ENCODE measurements around the gene CBX1.

Gene CBX1

GRCh38 chr17:48064638-48065037 is 36.6 kb downstream of the CBX1 start:
- H3K4me1 ChIP-seq (ENCODE audit: control insufficient read depth in 1 of 2, insufficient read depth in 2 of 2, low read length in 2 of 2), result no peaks in the 10 kb centered on the region
- no peak overlapping the region for H3K27ac ChIP-seq (ENCODE audit: low read depth, low read length)
- H3K4me3 ChIP-seq (ENCODE audit: low read depth in 1 of 2, low read length in 2 of 2), result no peak overlapping the region
- H3K27me3 ChIP-seq (ENCODE audit: control insufficient read depth in 1 of 2, insufficient read depth in 2 of 2, low read length in 2 of 2), result no peaks in the 10 kb centered on the region
- no peaks in the 10 kb centered on the region for H3K9me3 ChIP-seq (ENCODE audit: control insufficient read depth in 1 of 2, low read length in 2 of 2)
- H3K36me3 ChIP-seq (ENCODE audit: control insufficient read depth in 1 of 2, insufficient read depth in 2 of 2, low read length in 2 of 2), result peaks cover 29 to 69% of the 10 kb centered on the region in 2 donors
- no peak overlapping the region for H3K9ac ChIP-seq (ENCODE audit: low read depth in 1 of 2, low read length in 2 of 2)

- Histone ChIP-seq H3K4me1 (ENCODE audit: control insufficient read depth in 1 of 2, insufficient read depth in 2 of 2, low read length in 2 of 2) (peaks cover 0 to 3% of the 10 kb centered on the region in 2 donors), H3K27me3 (ENCODE audit: control insufficient read depth in 1 of 2, insufficient read depth in 2 of 2, low read length in 2 of 2) (no peaks in the 10 kb centered on the region), H3K27ac (ENCODE audit: low read depth, low read length) (no peak overlapping the region), H3K9ac (ENCODE audit: low read depth in 1 of 2, low read length in 2 of 2) (no peak overlapping the region), H3K36me3 (ENCODE audit: control insufficient read depth in 1 of 2, insufficient read depth in 2 of 2, low read length in 2 of 2) (peaks cover 48 to 85% of the 10 kb centered on the region in 2 donors), H3K4me3 (ENCODE audit: low read depth in 1 of 2, low read length in 2 of 2) (no peak overlapping the region), H3K9me3 (ENCODE audit: control insufficient read depth in 1 of 2, low read length in 2 of 2) (no peaks in the 10 kb centered on the region)
Measured at GRCh38 chr17:48062273-48062672, 39.0 kb downstream of the CBX1 start.

DNA sequence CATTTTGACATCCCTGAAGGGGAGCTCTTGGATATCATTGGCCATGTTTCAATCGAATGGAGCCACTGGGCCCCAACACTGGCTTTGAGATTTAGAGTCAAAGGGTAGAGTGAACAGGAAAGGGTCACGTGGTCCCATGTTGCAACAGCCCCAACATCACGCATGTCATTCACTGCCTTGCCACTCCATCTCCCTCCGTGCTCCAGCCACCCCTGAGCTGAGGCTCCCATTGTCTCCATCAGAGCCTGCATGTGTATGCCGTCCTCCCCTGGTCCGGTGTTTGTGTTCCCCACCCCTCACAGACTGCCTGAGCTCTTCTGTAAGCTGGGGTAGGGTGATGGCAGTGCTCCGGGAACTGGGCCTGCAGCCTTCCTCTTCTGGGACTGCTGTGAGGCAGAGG is 41.0 kb downstream of the CBX1 start:
- Histone ChIP-seq H3K27ac (ENCODE audit: low read depth, low read length) (no peak overlapping the region), H3K9ac (ENCODE audit: low read depth in 1 of 2, low read length in 2 of 2) (no peak overlapping the region), H3K9me3 (ENCODE audit: control insufficient read depth in 1 of 2, low read length in 2 of 2) (no peaks in the 10 kb centered on the region), H3K4me1 (ENCODE audit: control insufficient read depth in 1 of 2, insufficient read depth in 2 of 2, low read length in 2 of 2) (peaks cover 4 to 13% of the 10 kb centered on the region in 2 donors), H3K4me3 (ENCODE audit: low read depth in 1 of 2, low read length in 2 of 2) (no peak overlapping the region), H3K36me3 (ENCODE audit: control insufficient read depth in 1 of 2, insufficient read depth in 2 of 2, low read length in 2 of 2) (peaks cover 55 to 91% of the 10 kb centered on the region in 2 donors), H3K27me3 (ENCODE audit: control insufficient read depth in 1 of 2, insufficient read depth in 2 of 2, low read length in 2 of 2) (no peaks in the 10 kb centered on the region)

DNA sequence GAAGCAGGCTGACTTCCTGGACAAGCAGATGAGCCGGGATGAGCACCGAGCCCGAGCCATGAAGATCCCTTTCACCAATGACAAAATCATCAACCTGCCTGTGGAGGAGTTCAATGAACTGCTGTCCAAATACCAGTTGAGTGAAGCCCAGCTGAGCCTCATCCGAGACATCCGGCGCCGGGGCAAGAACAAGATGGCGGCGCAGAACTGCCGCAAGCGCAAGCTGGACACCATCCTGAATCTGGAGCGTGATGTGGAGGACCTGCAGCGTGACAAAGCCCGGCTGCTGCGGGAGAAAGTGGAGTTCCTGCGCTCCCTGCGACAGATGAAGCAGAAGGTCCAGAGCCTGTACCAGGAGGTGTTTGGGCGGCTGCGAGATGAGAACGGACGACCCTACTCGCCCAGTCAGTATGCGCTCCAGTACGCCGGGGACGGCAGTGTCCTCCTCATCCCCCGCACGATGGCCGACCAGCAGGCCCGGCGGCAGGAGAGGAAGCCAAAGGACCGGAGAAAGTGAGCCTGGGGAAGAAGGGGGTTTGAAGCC is 42.1 kb downstream of the CBX1 start:
- H3K36me3 ChIP-seq (ENCODE audit: control insufficient read depth in 1 of 2, insufficient read depth in 2 of 2, low read length in 2 of 2), result peaks cover 51 to 84% of the 10 kb centered on the region in 2 donors
- H3K9me3 ChIP-seq (ENCODE audit: control insufficient read depth in 1 of 2, low read length in 2 of 2), result no peaks in the 10 kb centered on the region
- H3K27me3 ChIP-seq (ENCODE audit: control insufficient read depth in 1 of 2, insufficient read depth in 2 of 2, low read length in 2 of 2), result no peaks in the 10 kb centered on the region
- no peak overlapping the region for H3K27ac ChIP-seq (ENCODE audit: low read depth, low read length)
- no peak overlapping the region for H3K9ac ChIP-seq (ENCODE audit: low read depth in 1 of 2, low read length in 2 of 2)
- H3K4me1 ChIP-seq (ENCODE audit: control insufficient read depth in 1 of 2, insufficient read depth in 2 of 2, low read length in 2 of 2), result peaks cover 13 to 22% of the 10 kb centered on the region in 2 donors
- no peak overlapping the region for H3K4me3 ChIP-seq (ENCODE audit: low read depth in 1 of 2, low read length in 2 of 2)

GRCh38 chr17:48058393-48059124 is 42.7 kb downstream of the CBX1 start:
- Histone ChIP-seq H3K27me3 (ENCODE audit: control insufficient read depth in 1 of 2, insufficient read depth in 2 of 2, low read length in 2 of 2) (no peaks in the 10 kb centered on the region), H3K9me3 (ENCODE audit: control insufficient read depth in 1 of 2, low read length in 2 of 2) (no peaks in the 10 kb centered on the region), H3K4me1 (ENCODE audit: control insufficient read depth in 1 of 2, insufficient read depth in 2 of 2, low read length in 2 of 2) (peaks cover 19 to 28% of the 10 kb centered on the region in 2 donors), H3K9ac (ENCODE audit: low read depth in 1 of 2, low read length in 2 of 2) (no peak overlapping the region), H3K4me3 (ENCODE audit: low read depth in 1 of 2, low read length in 2 of 2) (no peak overlapping the region), H3K36me3 (ENCODE audit: control insufficient read depth in 1 of 2, insufficient read depth in 2 of 2, low read length in 2 of 2) (peaks cover 57 to 87% of the 10 kb centered on the region in 2 donors), H3K27ac (ENCODE audit: low read depth, low read length) (no peak overlapping the region)

DNA sequence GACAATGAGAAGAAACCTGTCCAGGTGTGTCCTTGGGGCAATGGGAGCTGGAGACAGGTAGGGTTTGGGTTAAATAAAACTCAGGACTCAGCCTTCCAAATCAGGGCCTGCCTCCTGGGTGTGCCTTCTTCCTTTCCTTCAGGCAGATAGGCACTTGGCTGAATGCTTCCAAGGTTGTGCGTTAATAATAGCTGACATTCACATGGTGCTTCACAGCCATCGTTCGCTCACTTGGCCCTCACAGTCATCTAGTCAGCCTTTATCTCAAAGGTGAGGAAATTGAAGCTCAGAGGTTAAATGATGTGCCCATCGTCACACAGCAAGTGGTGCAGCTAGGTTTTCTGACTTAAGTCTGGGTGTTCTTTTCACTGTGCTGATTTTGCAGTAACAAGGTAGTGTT is 43.7 kb downstream of the CBX1 start:
- Histone ChIP-seq H3K9me3 (ENCODE audit: control insufficient read depth in 1 of 2, low read length in 2 of 2) (no peaks in the 10 kb centered on the region), H3K27me3 (ENCODE audit: control insufficient read depth in 1 of 2, insufficient read depth in 2 of 2, low read length in 2 of 2) (no peaks in the 10 kb centered on the region), H3K4me3 (ENCODE audit: low read depth in 1 of 2, low read length in 2 of 2) (no peak overlapping the region), H3K36me3 (ENCODE audit: control insufficient read depth in 1 of 2, insufficient read depth in 2 of 2, low read length in 2 of 2) (peaks cover 66 to 86% of the 10 kb centered on the region in 2 donors), H3K27ac (ENCODE audit: low read depth, low read length) (no peak overlapping the region), H3K9ac (ENCODE audit: low read depth in 1 of 2, low read length in 2 of 2) (no peak overlapping the region), H3K4me1 (ENCODE audit: control insufficient read depth in 1 of 2, insufficient read depth in 2 of 2, low read length in 2 of 2) (peaks cover 28 to 37% of the 10 kb centered on the region in 2 donors)

DNA sequence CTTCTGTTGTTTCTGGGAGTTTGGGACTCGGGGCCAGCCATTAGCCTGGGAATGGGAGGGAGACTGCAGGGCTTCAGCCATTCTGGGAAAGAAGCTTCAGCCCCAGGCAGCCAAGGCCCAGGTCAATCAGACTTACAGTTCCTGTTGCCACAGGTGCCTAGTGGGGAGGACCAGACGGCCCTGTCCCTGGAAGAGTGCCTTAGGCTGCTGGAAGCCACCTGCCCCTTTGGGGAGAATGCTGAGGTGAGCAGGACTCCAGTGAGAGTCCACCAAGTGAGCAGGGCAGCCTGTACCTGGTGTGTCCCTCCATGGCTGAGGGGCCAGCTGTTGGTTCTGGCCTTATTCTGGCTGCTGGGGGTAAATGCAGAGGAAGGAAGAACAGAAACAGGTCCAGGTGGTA is 44.4 kb downstream of the CBX1 start:
- H3K27me3 ChIP-seq (ENCODE audit: control insufficient read depth in 1 of 2, insufficient read depth in 2 of 2, low read length in 2 of 2), result no peaks in the 10 kb centered on the region
- H3K27ac ChIP-seq (ENCODE audit: low read depth, low read length), result no peak overlapping the region
- H3K4me1 ChIP-seq (ENCODE audit: control insufficient read depth in 1 of 2, insufficient read depth in 2 of 2, low read length in 2 of 2), result peaks cover 35 to 45% of the 10 kb centered on the region in 2 donors
- peaks cover 67 to 85% of the 10 kb centered on the region in 2 donors for H3K36me3 ChIP-seq (ENCODE audit: control insufficient read depth in 1 of 2, insufficient read depth in 2 of 2, low read length in 2 of 2)
- H3K9me3 ChIP-seq (ENCODE audit: control insufficient read depth in 1 of 2, low read length in 2 of 2), result no peaks in the 10 kb centered on the region
- no peak overlapping the region for H3K9ac ChIP-seq (ENCODE audit: low read depth in 1 of 2, low read length in 2 of 2)
- no peak overlapping the region for H3K4me3 ChIP-seq (ENCODE audit: low read depth in 1 of 2, low read length in 2 of 2)

GRCh38 chr17:48056246-48056745 is 45.0 kb downstream of the CBX1 start:
- H3K27me3 ChIP-seq (ENCODE audit: control insufficient read depth in 1 of 2, insufficient read depth in 2 of 2, low read length in 2 of 2), result no peaks in the 10 kb centered on the region
- H3K4me3 ChIP-seq (ENCODE audit: low read depth in 1 of 2, low read length in 2 of 2), result no peak overlapping the region
- H3K9me3 ChIP-seq (ENCODE audit: control insufficient read depth in 1 of 2, low read length in 2 of 2), result no peaks in the 10 kb centered on the region
- no peak overlapping the region for H3K9ac ChIP-seq (ENCODE audit: low read depth in 1 of 2, low read length in 2 of 2)
- peaks cover 41 to 49% of the 10 kb centered on the region in 2 donors for H3K4me1 ChIP-seq (ENCODE audit: control insufficient read depth in 1 of 2, insufficient read depth in 2 of 2, low read length in 2 of 2)
- peaks cover 64 to 84% of the 10 kb centered on the region in 2 donors for H3K36me3 ChIP-seq (ENCODE audit: control insufficient read depth in 1 of 2, insufficient read depth in 2 of 2, low read length in 2 of 2)
- H3K27ac ChIP-seq (ENCODE audit: low read depth, low read length), result no peak overlapping the region

DNA sequence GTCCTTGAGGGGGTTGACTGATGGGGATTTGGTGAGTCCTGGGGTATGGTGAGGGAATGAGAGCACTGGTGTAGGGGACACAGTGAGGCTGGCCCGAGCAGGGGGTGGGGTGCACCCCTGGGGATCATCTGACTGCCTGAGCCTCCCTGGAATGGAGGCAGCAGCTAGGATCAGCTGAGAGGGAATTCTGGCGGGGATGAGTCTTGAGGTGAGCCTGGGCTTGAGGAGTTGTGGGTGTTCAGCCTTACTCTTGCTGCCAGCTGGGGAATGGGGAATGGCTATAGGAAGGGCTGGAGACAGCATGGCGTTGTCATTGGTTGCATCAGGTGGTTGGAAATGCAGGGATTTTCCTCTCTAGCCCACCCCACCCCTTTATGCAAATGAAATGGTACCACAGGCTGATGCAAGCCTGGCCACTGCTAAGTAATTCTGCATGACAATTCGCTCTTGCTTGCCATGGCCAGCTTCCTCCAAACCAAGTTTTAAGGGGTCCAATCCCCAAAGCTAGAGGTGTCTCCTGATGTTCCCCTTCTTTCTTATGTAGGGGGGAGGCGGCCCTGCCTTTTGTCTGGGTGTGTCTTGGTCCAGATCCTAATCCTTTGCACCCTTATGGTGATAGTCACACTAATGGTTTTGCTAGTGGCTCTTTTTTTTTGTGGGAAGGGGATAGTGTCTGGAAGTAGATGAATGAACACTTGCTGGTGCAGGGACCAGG is 45.6 kb downstream of the CBX1 start:
- H3K9me3 ChIP-seq (ENCODE audit: control insufficient read depth in 1 of 2, low read length in 2 of 2), result no peaks in the 10 kb centered on the region
- H3K36me3 ChIP-seq (ENCODE audit: control insufficient read depth in 1 of 2, insufficient read depth in 2 of 2, low read length in 2 of 2), result peaks cover 70 to 84% of the 10 kb centered on the region in 2 donors
- H3K27me3 ChIP-seq (ENCODE audit: control insufficient read depth in 1 of 2, insufficient read depth in 2 of 2, low read length in 2 of 2), result no peaks in the 10 kb centered on the region
- H3K27ac ChIP-seq (ENCODE audit: low read depth, low read length), result no peak overlapping the region
- H3K4me1 ChIP-seq (ENCODE audit: control insufficient read depth in 1 of 2, insufficient read depth in 2 of 2, low read length in 2 of 2), result peaks cover 47 to 55% of the 10 kb centered on the region in 2 donors
- H3K4me3 ChIP-seq (ENCODE audit: low read depth in 1 of 2, low read length in 2 of 2), result no peak overlapping the region
- H3K9ac ChIP-seq (ENCODE audit: low read depth in 1 of 2, low read length in 2 of 2), result no peak overlapping the region
